GM12878 (cell line): Measurements from ENCODE around the gene COL18A1. TPM values are rescaled to one million over a fixed set of nuclear protein-coding genes. Genes with fewer than 3 reads are reported as not detected.
"Not testable (repeated sequence)": the region's sequence is repeated elsewhere in the genome, so short reads cannot be mapped to it uniquely, and the experiment has no call there.

Experiments used
- ATAC-seq: fragments of 200-7000 bp; cut with Tn5 transposase; 3 replicates; pipeline ENCODE4 v1.9.1; 2020; ENCODE audit warnings: mild to moderate bottlenecking, moderate library complexity
- BruUV-seq: library from RNA; stranded (reverse); fragments of 400-500 nt; replicated peaks from 2 replicates; lab custom pipeline; 2021; lab: Mats Ljungman, UMichigan
- CTCF ChIA-PET: fragments of 300-600 bp; sonication (Branson Sonifier 250); formaldehyde crosslinking; extraction: SDS; loops from one replicate; lab custom pipeline; 2021; ENCODE audit warnings: inconsistent platforms; lab: Yijun Ruan, JAX
- POLR2A ChIA-PET: fragments of 350-600 bp; formaldehyde crosslinking; extraction: SDS; loops from one replicate; lab custom pipeline; 2021; ENCODE audit warnings: inconsistent platforms; lab: Charles Lee
- RAD21 ChIA-PET: fragments of 300-600 bp; sonication (Branson Sonifier 250); formaldehyde crosslinking; loops from one replicate; lab custom pipeline; 2023; ENCODE audit warnings: antibody characterized with exemption; ENCODE audit not compliant: unreplicated experiment; lab: Charles Lee
- SMC1A ChIA-PET: fragments of 300-600 bp; sonication (Branson Sonifier 250); formaldehyde crosslinking; loops from one replicate; lab custom pipeline; 2023; ENCODE audit not compliant: unreplicated experiment, uncharacterized antibody; lab: Charles Lee
- DNase-seq: peaks from one replicate; pipeline ENCODE4 v3.0.0-alpha.2; 2011; ENCODE audit warnings: low read depth, low spot score
- FAIRE-seq: peaks from 3 replicates; lab custom pipeline; 2011; peaks lifted over from hg19 to GRCh38; lab: Jason Lieb, UNC
- H2AFZ ChIP-seq: 2 replicates; pipeline ENCODE4 v1.6.0; 2011; ENCODE audit warnings: low read depth, low read length, control low read depth; ENCODE audit not compliant: control insufficient read depth
- H3K27ac ChIP-seq: 2 replicates; pipeline ENCODE4 v1.5.1; 2011; ENCODE audit warnings: control low read depth; ENCODE audit not compliant: control insufficient read depth, insufficient read depth
- H3K27me3 ChIP-seq, 2 experiments: replicated peaks in 1 of 2; 2 replicates each; pipeline versions ENCODE4 v1.6.0 to v1.6.1; 2011; ENCODE audit warnings: low read length in 1 of 2; ENCODE audit not compliant: control insufficient read depth in 2 of 2, insufficient read depth in 2 of 2
- H3K36me3 ChIP-seq, 2 experiments: 2 replicates each; pipeline ENCODE4 v1.5.1; 2011; ENCODE audit warnings: low read length in 1 of 2; ENCODE audit not compliant: control insufficient read depth in 2 of 2, insufficient read depth in 2 of 2
- H3K4me1 ChIP-seq: 2 replicates; pipeline ENCODE4 v1.6.1; 2011; ENCODE audit warnings: mild to moderate bottlenecking, low read length, moderate library complexity, mixed read lengths; ENCODE audit not compliant: control insufficient read depth, insufficient read depth
- H3K4me2 ChIP-seq: 2 replicates; pipeline ENCODE4 v1.6.0; 2011; ENCODE audit warnings: control low read depth; ENCODE audit not compliant: control insufficient read depth, insufficient read depth
- H3K4me3 ChIP-seq: fragments of 200-600 bp; sonication (generic); 2 replicates; pipeline ENCODE4 v1.5.1; 2016
- H3K79me2 ChIP-seq: 2 replicates; pipeline ENCODE4 v1.6.0; 2011; ENCODE audit warnings: low read length; ENCODE audit not compliant: control insufficient read depth, insufficient read depth
- H3K9ac ChIP-seq: 2 replicates; pipeline ENCODE4 v1.8.0; 2011; ENCODE audit warnings: low read length, control low read depth, mixed read lengths; ENCODE audit not compliant: control insufficient read depth, insufficient read depth
- H3K9me3 ChIP-seq: replicated peaks from 3 replicates; pipeline ENCODE4 v1.5.1; 2011; ENCODE audit warnings: mild to moderate bottlenecking, low read length; ENCODE audit not compliant: control insufficient read depth, insufficient read depth
- H4K20me1 ChIP-seq: 2 replicates; pipeline ENCODE4 v1.6.0; 2011; ENCODE audit not compliant: control insufficient read depth, insufficient read depth
- BHLHE40 ChIP-seq, 2 experiments: fragments of 450-650 bp in 1 of 2; IDR thresholded peaks; 2 replicates each; pipeline ENCODE4 v1.6.1; 2011 to 2017; ENCODE audit warnings: low read depth in 2 of 2, borderline replicate concordance in 1 of 2, improper control_type of control experiment in 1 of 2, low read length in 1 of 2, mild to moderate bottlenecking in 1 of 2
- KDM1A ChIP-seq: fragments of 200-600 bp; sonication (generic); IDR thresholded peaks from 2 replicates; pipeline ENCODE4 v1.6.1; 2016; ENCODE audit warnings: borderline replicate concordance
- PAX5 ChIP-seq: IDR thresholded peaks from 2 replicates; pipeline ENCODE4 v1.6.1; 2011; ENCODE audit warnings: low read depth, low read length, borderline replicate concordance
- PML ChIP-seq: IDR thresholded peaks from 2 replicates; pipeline ENCODE4 v1.6.1; 2012; ENCODE audit warnings: low read length, inconsistent platforms
- RAD21 ChIP-seq: IDR thresholded peaks from 2 replicates; pipeline ENCODE4 v1.6.1; 2011; ENCODE audit warnings: mild to moderate bottlenecking, low read depth, low read length, moderate library complexity; ENCODE audit not compliant: insufficient read depth
- RBBP5 ChIP-seq: fragments of 200-600 bp; sonication (generic); conservative IDR thresholded peaks from 2 replicates; pipeline ENCODE4 v1.6.1; 2016
- WGBS: methylation state at CpG from one replicate; pipeline ENCODE4 v1.1.6; 2016; ENCODE audit warnings: low lambda C conversion rate; ENCODE audit not compliant: insufficient replicate concordance, insufficient coverage; ENCODE audit errors: missing lambda C conversion rate; 5-methylcytosine and 5-hydroxymethylcytosine counted together
- in situ Hi-C: fragments of 300-500 bp; cut with MboI; formaldehyde crosslinking; loops from 9 replicates; pipeline ENCODE4 v1.14.3; 2018; ENCODE audit warnings: mixed read lengths
- intact Hi-C: fragments of 100-400 bp; cut with micrococcal nuclease; formaldehyde crosslinking; loops from one replicate; pipeline ENCODE4 v1.14.2; 2022; ENCODE audit not compliant: unreplicated experiment
- polyA plus RNA-seq, 11 experiments: library from polyadenylated mRNA; depleted of rRNA in 4 of 11; unstranded in 6 of 11; stranded (reverse) in 5 of 11; fragments of >200 nt; fragmentation: Nextera tagmentation in 4 of 11; fragmentation: Illumina TruSeq in 1 of 11; extraction: Ambion mirVana in 4 of 11; extraction: Trizol in 1 of 11; gene quantifications; 1 replicate in 1 of 11; 2 replicates in 10 of 11; pipeline versions ENCODE4 v1.2.1 to v1.2.3, GENCODE V29; 2011 to 2016; ENCODE audit warnings: inconsistent platforms in 2 of 11, missing spikeins in 2 of 11, low read depth in 1 of 11
- total RNA-seq, 4 experiments: library from RNA; depleted of rRNA in 3 of 4; stranded (reverse); fragments of >200 nt in 3 of 4; fragmentation: Illumina TruSeq in 1 of 4; extraction: Trizol in 1 of 4; gene quantifications; 2 replicates each; pipeline versions ENCODE4 v1.2.1 to v1.2.3, GENCODE V29; 2013 to 2021
- TF ChIP-seq, protein P1 (sequence below): fragments of 450-650 bp; IDR thresholded peaks from 2 replicates; pipeline ENCODE4 v1.6.1; 2017; ENCODE audit warnings: low read depth, mild to moderate bottlenecking, moderate library complexity

Gene COL18A1
- total and polyA plus RNA-seq, 10 of the 15 experiments (the other 5 are each of a cell fraction or from before 2014, with no cell fraction given): under 0.01 to 0.49 (median 0.09) TPM; not detected in 3

DNA sequence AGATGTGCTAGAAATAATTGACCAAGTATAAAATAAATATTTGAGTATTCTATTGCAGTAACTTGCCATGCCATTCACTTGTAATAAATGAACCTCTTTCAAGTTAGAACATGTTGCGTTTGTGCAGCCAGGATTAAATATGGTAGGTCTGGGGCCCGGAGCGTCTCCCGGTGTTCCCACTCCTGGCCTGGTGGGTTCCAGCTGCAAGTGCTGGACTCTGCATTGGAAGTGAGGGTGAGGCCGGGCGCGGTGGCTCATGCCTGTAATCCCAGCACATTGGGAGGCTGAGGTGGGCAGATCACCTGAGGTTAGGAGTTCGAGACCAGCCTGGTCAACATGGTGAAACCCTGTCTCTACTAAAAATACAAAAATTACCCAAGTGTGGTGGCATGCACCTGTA, 156.3 kb downstream of the COL18A1 start:
- intact Hi-C loops, BruUV-seq: not testable (repeated sequence)

DNA sequence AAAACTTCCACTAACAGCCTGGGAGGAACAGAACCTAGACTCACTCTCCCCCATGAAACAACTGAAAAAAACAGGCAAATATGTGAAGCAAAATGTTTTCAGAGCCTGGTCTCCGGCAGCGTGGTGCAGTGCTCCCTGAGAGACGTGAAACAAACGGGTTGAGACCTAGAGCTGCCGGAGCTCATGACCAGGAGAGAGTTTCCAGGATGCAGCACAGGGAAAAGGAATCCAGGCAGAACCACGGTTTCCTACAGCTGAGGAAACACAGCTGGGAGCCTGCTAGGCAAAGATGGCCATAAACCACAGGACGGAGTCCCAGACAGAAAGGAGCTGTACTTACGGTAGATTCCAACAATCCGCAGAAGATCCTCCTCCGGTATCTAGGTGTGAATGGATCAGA, 157.4 kb downstream of the COL18A1 start:
- no TSS peak for BruUV-seq
- no peak overlapping the region for H3K4me3 ChIP-seq
- RAD21 ChIA-PET: no interaction called here
- H3K4me2 ChIP-seq: no peak overlapping the region
- no peak for DNase-seq
- H2AFZ ChIP-seq: no peak overlapping the region
- in situ Hi-C loops: no loop called here
- H3K27ac ChIP-seq: no peak overlapping the region
- H3K9me3 ChIP-seq: no peaks in the 10 kb centered on the region
- no peak for TF ChIP-seq KDM1A
- TF ChIP-seq RBBP5: no peak
- TF ChIP-seq PML: no peak
- TF ChIP-seq, protein P1, sequence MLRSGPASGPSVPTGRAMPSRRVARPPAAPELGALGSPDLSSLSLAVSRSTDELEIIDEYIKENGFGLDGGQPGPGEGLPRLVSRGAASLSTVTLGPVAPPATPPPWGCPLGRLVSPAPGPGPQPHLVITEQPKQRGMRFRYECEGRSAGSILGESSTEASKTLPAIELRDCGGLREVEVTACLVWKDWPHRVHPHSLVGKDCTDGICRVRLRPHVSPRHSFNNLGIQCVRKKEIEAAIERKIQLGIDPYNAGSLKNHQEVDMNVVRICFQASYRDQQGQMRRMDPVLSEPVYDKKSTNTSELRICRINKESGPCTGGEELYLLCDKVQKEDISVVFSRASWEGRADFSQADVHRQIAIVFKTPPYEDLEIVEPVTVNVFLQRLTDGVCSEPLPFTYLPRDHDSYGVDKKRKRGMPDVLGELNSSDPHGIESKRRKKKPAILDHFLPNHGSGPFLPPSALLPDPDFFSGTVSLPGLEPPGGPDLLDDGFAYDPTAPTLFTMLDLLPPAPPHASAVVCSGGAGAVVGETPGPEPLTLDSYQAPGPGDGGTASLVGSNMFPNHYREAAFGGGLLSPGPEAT: no peak
- no peak for TF ChIP-seq RAD21
- TF ChIP-seq BHLHE40 (IDR thresholded peaks at IDR 0.05; ENCODE audit: borderline replicate concordance in 1 of 2, low read depth in 2 of 2, low read length in 1 of 2): no peak
- TF ChIP-seq PAX5: no peak
- TF ChIP-seq, all 136 proteins: peak for 0
- ChIA-PET CTCF (interaction anchor here (0.9 to 1.0 kb wide), 3 partner anchors 14 to 78 kb away, joined by 3 read pairs; no protein-coding TSS in a partner anchor), POLR2A (no interaction called here), SMC1A (interaction anchor here (0.6 kb wide), 1 partner anchor 903 kb away, joined by 6 read pairs; no protein-coding TSS in a partner anchor)
- WGBS: 44% methylated on average over 10 of the region's 10 CpGs
- FAIRE-seq (no peak), ATAC-seq (no peak)
- no peaks in the 10 kb centered on the region for H3K36me3 ChIP-seq
- H3K79me2 ChIP-seq: no peaks in the 10 kb centered on the region
- intact Hi-C loops: no loop called here
- H3K4me1 ChIP-seq: no peaks in the 10 kb centered on the region
- no peaks in the 10 kb centered on the region for H4K20me1 ChIP-seq
- H3K9ac ChIP-seq: no peak overlapping the region
- H3K27me3 ChIP-seq: no peaks in the 10 kb centered on the region

More for the DNA sequence above, 156.3 kb downstream of the COL18A1 start:
- H3K27ac ChIP-seq, H3K4me3 ChIP-seq, H3K27me3 ChIP-seq, H3K9ac ChIP-seq, CTCF ChIA-PET, H3K4me2 ChIP-seq, H2AFZ ChIP-seq, H3K4me1 ChIP-seq, DNase-seq, H3K9me3 ChIP-seq, in situ Hi-C loops, H3K36me3 ChIP-seq, H4K20me1 ChIP-seq, FAIRE-seq, H3K79me2 ChIP-seq, RAD21 ChIA-PET, ATAC-seq, POLR2A ChIA-PET: not testable (repeated sequence)
- WGBS: 71% methylated on average over 8 of the region's 8 CpGs
- SMC1A ChIA-PET: interaction anchor here (1.2 kb wide), 1 partner anchor 272 kb away, joined by 3 read pairs; no protein-coding TSS in a partner anchor
